HG03460 (cell line): ENCODE data around the gene GNG7.

Experiments
- ATAC-seq: cut with Tn5 transposase; IDR thresholded peaks from one replicate; pipeline ENCODE4 v1.9.1; 2021; ENCODE audit not compliant: unreplicated experiment

The GNG7 gene

DNA sequence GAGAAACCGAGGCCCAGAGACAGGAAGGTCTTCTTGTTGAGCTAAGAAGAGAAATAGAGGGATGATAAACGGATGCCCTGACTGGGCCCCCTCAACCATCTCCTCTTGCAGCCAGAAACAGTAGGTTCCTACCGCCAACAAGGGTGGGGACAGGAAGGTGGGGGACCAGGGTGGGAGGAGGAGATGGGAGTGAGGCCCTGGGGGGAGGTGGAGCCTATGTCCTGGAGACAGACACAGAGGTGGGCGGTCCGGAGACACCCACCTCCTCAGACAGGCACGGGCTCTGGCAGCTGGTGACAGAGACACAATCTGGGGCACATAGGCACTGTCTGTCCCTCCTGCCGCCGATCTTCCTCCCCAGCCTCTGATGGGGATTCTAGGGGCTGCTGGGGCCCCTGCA is 209.6 kb downstream of the GNG7 start:
- no peak for ATAC-seq

- ATAC-seq: no peak
Measured at GRCh38 chr19:2491130-2491801, 211.2 kb downstream of the GNG7 start.

DNA sequence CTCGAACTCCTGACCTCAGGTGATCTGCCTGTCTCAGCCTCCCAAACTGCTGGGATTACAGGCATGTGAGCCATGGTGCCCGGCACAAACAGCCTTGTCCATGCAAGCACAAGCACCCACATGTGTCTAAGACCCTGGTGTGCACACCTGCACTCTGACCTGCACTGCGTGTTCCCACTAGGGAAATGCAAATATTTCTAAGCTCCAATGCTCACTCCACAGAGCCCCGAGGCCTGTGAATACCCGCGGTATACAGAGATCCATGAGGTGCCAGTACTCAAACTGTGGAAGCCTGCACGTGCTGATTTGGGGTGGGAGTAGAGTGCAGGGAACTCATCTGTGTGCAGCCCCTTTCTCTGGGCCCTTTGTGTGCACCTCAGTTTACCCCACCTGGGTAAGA is 211.8 kb downstream of the GNG7 start:
- no peak for ATAC-seq

- ATAC-seq: no peak
Measured at GRCh38 chr19:2488942-2489731, 213.4 kb downstream of the GNG7 start.

DNA sequence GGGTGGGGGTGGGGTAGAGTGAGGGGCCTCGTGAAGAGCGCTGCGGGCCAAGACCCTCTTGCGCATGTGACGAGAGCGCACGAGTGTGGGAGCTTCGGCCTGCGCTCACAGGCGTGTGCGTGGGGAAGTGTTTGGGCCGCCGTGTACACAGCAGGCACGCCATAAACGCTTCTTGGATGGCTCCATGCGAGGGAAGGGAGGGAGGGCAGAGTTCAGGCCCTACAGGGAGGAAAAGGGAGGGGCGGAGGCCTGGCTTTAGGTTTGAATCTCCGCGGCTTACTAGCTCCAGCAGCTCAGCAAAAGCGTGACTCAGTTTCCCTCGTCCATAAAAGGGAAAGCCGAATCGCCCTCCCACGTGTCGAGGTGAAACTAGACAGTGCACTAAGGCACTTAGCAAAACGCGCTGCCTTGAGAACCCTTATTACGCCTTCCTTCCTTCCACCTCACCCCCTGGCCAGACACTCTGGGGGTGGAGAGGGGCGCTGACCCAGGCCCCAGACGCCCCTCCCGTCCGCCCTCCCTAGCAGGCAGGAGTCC is 214.0 kb downstream of the GNG7 start:
- no peak for ATAC-seq

GRCh38 chr19:2487842-2488241 is 214.7 kb downstream of the GNG7 start:
- ATAC-seq: no peak

- ATAC-seq: no peak
Measured at GRCh38 chr19:2487090-2487489, 215.4 kb downstream of the GNG7 start.

DNA sequence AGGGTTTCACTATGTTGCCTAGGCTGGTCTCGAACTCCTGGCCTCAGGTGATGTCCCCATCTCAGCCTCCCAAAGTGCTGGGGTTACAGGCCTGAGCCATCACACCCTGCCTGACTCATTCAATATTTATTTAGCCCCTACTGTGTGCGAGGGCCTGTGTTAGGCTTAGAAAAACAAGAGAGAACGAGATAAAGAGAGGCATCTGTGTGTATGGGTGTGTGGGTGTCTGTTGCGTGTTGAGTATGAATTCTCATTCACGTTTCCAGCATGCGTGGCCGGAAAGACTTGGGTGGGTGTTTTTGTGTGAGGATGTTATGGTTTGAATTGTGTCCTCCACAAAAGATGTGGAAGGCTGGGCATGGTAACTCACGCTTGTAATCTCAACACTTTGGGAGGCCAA is 217.1 kb downstream of the GNG7 start:
- no peak for ATAC-seq

- no peak for ATAC-seq
Measured at GRCh38 chr19:2484178-2484937, 218.1 kb downstream of the GNG7 start.

DNA sequence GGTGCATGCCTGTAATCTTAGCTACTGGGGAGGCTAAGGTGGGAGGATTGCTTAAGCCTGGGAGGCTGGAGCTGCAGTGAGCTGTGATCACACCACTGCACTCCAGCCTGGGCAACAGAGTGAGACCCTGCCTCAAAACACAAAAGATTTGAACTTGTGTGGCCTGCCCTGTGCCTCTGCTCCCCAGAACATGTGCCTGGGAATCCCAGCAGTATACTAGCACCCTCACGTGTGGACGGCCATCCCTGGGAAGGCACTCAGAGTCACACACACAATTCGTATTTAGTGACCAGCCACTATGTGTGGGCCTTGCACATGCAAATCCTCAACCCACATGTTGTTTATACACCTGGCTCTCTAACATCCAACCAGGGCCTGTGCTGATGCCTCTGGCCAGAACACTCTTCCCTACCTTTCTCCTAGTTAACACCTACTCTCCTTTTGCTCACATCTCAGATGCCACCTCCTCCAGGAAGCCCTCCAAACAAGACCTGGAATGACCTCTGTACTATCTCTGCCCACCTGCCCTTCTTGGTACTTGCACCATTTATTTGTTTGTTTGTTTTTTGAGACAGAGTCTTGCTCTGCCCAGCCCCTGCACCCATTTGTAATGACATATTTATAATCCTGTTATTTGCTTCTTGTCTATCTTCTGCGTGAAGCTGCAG is 218.9 kb downstream of the GNG7 start:
- no peak for ATAC-seq

GRCh38 chr19:2483084-2483483 is 219.4 kb downstream of the GNG7 start:
- ATAC-seq: no peak

DNA sequence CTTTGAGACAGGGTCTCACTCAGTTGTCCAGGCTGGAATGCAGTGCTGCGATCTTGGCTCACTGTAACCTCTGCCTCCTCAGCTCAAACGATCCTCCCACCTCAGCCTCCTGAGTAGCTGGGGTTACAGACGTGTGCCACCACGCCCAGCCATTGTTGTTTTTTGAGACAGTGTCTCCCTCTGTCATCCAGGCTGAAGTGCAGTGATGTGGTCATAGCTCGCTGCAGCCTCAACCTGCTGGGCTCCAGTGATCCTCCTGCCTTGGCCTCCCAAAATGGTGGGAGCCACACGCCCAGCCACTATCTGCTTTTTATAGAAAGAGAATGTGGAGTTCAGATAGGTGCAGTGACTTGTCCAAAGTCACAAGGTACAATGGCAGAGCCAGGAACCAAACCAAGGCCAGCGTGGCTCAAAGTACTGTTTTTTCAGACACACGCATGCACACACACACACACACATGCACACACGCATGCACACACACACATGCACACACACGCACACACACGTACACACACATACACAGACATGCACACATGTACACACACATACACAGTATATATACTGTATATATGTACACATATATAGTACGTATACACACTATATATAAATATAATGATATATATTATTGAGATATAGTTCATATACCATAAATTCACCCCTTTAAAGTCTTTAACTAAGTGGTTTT is 220.0 kb downstream of the GNG7 start:
- ATAC-seq: no peak

- ATAC-seq: no peak
Measured at GRCh38 chr19:2481466-2481865, 221.0 kb downstream of the GNG7 start.

GRCh38 chr19:2479556-2480194 is 222.8 kb downstream of the GNG7 start:
- ATAC-seq: no peak

- no peak for ATAC-seq
Measured at GRCh38 chr19:2478756-2479555, 223.5 kb downstream of the GNG7 start.

GRCh38 chr19:2478278-2478755 is 224.2 kb downstream of the GNG7 start:
- ATAC-seq: no peak

DNA sequence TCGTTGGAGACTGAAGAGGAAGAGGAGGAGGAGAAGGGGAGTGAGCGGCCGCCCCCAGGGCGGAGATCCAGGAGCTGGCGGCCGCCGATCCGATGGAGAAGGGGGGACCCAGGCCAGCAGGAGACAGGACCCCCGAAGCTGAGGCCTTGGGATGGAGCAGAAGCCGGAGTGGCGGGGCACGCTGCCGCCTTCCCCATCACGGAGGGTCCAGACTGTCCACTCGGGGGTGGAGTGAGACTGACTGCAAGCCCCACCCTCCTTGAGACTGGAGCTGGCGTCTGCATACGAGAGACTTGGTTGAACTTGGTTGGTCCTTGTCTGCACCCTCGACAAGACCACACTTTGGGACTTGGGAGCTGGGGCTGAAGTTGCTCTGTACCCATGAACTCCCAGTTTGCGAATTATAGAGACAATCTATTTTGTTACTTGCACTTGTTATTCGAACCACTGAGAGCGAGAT is 224.7 kb downstream of the GNG7 start:
- no peak for ATAC-seq

DNA sequence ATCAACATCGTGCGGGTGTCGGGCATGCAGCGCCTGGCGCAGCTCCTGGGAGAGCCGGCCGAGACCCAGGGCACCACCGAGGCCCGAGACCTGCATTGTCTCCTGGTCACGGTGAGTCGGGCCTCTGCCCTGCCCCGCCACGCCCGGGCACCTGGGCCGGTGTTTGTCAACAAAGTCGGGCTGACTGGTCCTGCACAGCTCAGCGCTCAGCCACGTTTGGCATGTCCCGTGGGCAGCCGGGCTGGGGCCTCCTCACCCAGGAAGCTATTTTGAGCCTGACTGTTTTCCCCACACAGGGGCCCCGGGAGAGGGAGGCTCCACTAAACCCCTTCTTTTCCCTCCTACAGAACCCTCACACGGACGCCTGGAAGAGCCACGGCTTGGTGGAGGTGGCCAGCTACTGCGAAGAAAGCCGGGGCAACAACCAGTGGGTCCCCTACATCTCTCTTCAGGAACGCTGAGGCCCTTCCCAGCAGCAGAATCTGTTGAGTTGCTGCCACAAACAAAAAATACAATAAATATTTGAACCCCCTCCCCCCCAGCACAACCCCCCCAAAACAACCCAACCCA is 225.3 kb downstream of the GNG7 start:
- ATAC-seq: no peak
